HL-60/S4 (cell line): Measurements from ENCODE around the gene GCSAML.

Experiments used
- in situ Hi-C: fragments of 300-500 bp; cut with MboI; formaldehyde crosslinking; loops from 2 replicates; pipeline ENCODE4 v1.14.3; 2022; ENCODE audit warnings: low sequenced_read_pairs

GCSAML gene

DNA sequence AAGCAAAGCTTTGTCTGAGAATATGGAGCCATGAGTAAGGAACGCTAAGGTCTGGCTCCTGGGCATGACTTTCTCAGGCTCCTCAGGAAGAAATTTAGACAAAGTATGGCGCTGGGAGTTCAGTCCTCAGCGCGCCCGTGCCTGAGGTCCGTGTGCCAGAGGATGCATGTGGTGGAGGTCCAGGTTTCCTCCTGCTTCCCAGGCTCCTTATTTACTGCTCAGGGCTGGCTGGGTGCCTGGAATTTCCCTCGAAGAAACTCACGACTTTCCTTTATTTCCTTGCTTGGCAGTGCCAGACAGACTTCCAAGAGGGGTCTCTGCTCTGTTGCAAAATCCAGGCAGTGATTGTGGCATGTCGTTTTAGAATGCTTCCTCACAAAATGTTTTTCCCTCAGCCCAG is 13.3 kb downstream of the GCSAML start:
- in situ Hi-C loops = no loop called here

DNA sequence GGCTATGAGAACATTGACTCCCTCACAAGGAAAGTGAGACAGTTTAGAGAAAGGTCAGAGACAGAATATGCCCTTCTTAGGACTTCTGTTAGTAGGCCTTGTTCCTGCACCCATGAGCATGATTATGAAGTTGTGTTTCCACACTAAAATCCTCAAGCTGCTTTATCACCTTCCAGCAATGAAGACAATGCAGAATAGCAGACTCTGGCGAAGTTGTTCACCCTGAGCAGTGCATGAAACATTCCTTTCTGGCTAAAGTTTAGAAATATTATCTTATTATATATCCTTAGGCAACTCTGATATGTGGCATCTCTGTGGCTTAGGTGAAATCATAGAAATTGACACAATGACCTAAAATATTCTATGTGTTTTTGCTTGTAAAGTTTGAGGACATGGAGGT is 25.3 kb downstream of the GCSAML start:
- in situ Hi-C loops = no loop called here

DNA sequence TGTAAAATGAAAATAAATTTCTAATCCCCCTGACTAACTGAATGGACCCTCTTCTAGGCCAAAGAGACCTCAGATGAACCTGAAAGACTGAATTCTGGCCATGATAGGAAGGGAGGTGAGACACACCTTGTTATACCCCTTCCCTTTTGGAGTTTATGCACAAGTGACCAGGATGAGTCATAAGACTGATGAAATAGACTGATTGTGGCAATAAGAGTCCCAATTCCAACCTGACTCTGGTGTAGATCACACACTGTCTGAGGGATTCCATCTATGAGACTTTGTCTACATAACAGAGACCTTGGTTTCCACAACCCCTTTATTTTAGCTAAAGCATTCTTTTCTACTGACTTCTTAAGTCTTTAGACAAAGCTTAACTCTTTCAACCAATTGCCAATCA is 25.7 kb downstream of the GCSAML start:
- in situ Hi-C loops = no loop called here

DNA sequence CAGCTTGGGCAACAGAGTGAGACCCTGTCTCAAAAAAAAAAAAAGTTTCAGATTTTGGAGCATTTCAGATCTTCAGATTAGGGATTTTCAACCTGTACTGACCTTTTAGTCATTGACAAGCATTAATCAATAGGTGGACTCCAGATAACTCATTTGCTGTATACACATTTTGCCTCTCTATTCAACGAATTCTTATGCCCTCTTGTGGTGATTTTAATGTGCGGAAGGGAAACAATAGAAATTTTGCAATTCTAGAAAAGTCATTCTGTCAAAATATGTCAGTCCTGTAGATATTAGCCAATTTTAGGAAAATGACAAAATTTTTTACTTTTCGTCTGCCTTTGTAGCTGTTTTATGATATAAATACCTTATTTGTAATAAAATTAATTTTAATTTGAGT is 27.6 kb downstream of the GCSAML start:
- in situ Hi-C loops = no loop called here

DNA sequence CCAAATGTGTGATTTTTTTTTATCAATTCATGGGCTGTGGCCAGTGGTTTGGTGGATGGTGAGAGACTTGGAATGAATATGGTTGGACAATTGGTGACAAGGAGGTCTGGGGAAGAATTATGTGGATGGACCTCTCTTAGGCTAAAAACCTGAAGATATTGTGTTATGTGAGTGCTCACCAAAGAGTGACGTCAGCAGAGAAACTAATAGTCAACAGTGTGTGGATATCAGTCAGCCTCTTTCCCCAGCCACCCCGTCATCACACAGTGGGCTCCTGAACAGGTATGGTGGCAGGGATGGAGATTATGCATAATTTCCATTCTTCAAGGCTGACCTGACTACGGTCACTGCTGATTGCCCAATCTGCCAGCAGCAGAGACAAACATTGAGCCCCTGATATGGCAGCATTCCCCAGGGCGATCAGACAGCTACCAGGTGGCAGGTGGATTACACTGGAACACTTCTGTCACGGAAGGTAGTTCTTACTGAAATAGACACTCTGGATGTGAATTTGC is 30.1 kb downstream of the GCSAML start:
- in situ Hi-C loops = no loop called here

DNA sequence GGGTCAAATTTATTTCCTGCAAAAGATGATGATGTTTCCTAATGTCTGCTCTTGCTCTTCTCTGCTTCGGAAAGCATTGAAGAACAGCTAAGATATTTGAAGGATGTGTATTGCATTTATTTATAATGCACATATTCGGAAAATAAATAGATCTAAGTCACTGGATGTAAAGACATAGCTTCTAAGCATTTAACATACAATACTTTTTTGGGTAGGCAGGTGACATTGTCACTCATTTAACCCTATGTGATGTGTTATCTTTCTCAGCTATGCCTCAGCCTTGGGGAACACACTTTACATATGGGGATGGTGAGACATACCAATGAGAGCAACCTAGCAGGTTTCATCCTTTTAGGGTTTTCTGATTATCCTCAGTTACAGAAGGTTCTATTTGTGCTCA is 39.1 kb downstream of the GCSAML start, which contains the start of gene OR2G2:
OR2G2 (plus strand) TSS at position 301 of the 400 bp plus-strand sequence; CDS start at position 301, 0 bp downstream.
- in situ Hi-C loops = no loop called here

DNA sequence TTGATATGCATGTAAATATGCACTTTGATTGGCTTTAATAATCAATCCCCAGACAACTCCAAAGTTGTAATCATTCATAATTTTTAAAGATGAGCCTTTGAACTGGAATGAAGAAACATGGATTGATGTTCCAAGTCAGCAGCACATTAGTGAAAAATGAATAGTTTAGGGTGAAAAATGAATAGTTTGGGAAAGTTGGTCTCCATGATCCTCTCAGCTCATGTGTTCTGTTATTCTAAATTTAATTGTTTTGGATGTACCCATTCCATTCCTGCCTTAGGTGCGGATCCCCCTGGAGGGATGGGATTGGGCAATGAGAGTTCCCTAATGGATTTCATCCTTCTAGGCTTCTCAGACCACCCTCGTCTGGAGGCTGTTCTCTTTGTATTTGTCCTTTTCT is 56.4 kb downstream of the GCSAML start, which contains the start of gene OR2G3:
OR2G3 (plus strand) TSS at position 301 of the 400 bp plus-strand sequence; CDS start at position 301, 0 bp downstream.
- in situ Hi-C loops = no loop called here

DNA sequence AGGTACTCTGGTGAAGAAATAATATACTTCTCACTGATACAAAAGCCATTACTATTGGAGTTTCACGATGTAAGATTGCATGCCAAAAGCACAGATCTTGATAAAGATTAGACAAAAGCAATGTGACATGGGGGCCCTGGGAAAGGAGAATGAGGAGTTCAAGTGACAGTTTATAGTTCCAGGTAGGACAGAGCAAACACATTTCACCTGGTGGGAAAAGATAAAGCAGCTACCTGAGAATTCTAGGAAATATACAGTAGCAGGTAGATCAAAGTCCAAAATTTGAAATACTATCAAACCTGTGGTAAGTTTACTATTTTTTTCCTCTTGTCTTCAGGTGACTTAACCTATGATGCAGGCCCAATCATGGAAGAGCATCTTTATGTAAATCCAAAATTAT is 64.5 kb downstream of the GCSAML start:
- in situ Hi-C loops = no loop called here

DNA sequence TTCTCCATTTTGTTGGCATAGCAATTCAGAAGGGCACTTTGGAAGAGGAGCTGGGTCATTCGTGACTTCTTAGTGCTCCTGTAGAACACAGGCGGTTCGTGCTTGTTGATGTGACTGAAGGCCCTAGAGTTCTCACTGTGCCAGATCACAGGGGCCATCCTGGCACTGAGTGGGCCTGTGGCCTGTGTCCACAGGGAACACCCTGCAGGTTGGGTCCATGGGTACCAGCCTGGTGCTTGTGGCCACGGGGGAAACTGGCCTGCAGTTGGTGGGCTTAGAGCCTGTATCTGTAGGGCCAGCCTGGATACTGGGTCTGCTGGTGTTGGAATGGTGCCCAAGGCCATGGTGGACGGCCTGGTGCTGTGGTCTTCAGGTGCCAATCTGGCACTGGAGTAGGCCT is 65.7 kb downstream of the GCSAML start:
- in situ Hi-C loops = no loop called here
